ENCODE results near the gene SYTL5.

The SYTL5 gene

GRCh38 chrX:38018766-38019425 lies 12.5 kb downstream of the SYTL5 start:
- H3K9me3 ChIP-seq (ENCODE audit: insufficient read depth, low read length) = no peaks in the 10 kb centered on the region
- H3K4me1 ChIP-seq (ENCODE audit: insufficient read depth, insufficient read length) = no peaks in the 10 kb centered on the region
- H3K36me3 ChIP-seq (ENCODE audit: insufficient read depth, insufficient read length, low read length) = no peaks in the 10 kb centered on the region
- no peak for DNase-seq (ENCODE audit: low read depth, low spot score)
- H3K27me3 ChIP-seq (ENCODE audit: insufficient read depth, insufficient read length) = no peaks in the 10 kb centered on the region
- no peak overlapping the region for H3K4me3 ChIP-seq (ENCODE audit: insufficient read length, low read depth)
- no peak for TF ChIP-seq SUZ12 (IDR thresholded peaks at IDR 0.05; ENCODE audit: extremely low read depth, insufficient read depth, insufficient read length)
- TF ChIP-seq YY1 (IDR thresholded peaks at IDR 0.05; ENCODE audit: insufficient read depth, insufficient read length) = no peak
- TF ChIP-seq ZNF274 (IDR thresholded peaks at IDR 0.05; ENCODE audit: low read depth, low read length) = no peak
- H3K9ac ChIP-seq (ENCODE audit: insufficient read length, low read depth) = no peak overlapping the region

GRCh38 chrX:38028300-38028699 lies 21.9 kb downstream of the SYTL5 start:
- Histone ChIP-seq H3K9ac (ENCODE audit: insufficient read length, low read depth) (no peak overlapping the region), H3K4me1 (ENCODE audit: insufficient read depth, insufficient read length) (no peaks in the 10 kb centered on the region), H3K9me3 (ENCODE audit: insufficient read depth, low read length) (peaks cover 7% of the 10 kb centered on the region; the same call in 1 of the 2 replicates), H3K36me3 (ENCODE audit: insufficient read depth, insufficient read length, low read length) (no peaks in the 10 kb centered on the region), H3K27me3 (ENCODE audit: insufficient read depth, insufficient read length) (no peaks in the 10 kb centered on the region), H3K4me3 (ENCODE audit: insufficient read length, low read depth) (no peak overlapping the region)
- TF ChIP-seq SUZ12 (IDR thresholded peaks at IDR 0.05; ENCODE audit: extremely low read depth, insufficient read depth, insufficient read length) = no peak
- no peak for TF ChIP-seq ZNF274 (IDR thresholded peaks at IDR 0.05; ENCODE audit: low read depth, low read length)
- TF ChIP-seq YY1 (IDR thresholded peaks at IDR 0.05; ENCODE audit: insufficient read depth, insufficient read length) = no peak
- no peak for DNase-seq (ENCODE audit: low read depth, low spot score)

GRCh38 chrX:38036466-38036865 lies 30.1 kb downstream of the SYTL5 start:
- TF ChIP-seq ZNF274 (IDR thresholded peaks at IDR 0.05; ENCODE audit: low read depth, low read length) (no peak), YY1 (IDR thresholded peaks at IDR 0.05; ENCODE audit: insufficient read depth, insufficient read length) (no peak), SUZ12 (IDR thresholded peaks at IDR 0.05; ENCODE audit: extremely low read depth, insufficient read depth, insufficient read length) (no peak)
- no peak overlapping the region for H3K4me3 ChIP-seq (ENCODE audit: insufficient read length, low read depth)
- no peak overlapping the region for H3K9ac ChIP-seq (ENCODE audit: insufficient read length, low read depth)
- no peaks in the 10 kb centered on the region for H3K9me3 ChIP-seq (ENCODE audit: insufficient read depth, low read length)
- no peaks in the 10 kb centered on the region for H3K27me3 ChIP-seq (ENCODE audit: insufficient read depth, insufficient read length)
- no peak for DNase-seq (ENCODE audit: low read depth, low spot score)
- H3K36me3 ChIP-seq (ENCODE audit: insufficient read depth, insufficient read length, low read length) = no peaks in the 10 kb centered on the region
- no peaks in the 10 kb centered on the region for H3K4me1 ChIP-seq (ENCODE audit: insufficient read depth, insufficient read length)

GRCh38 chrX:38038501-38038900 lies 32.1 kb downstream of the SYTL5 start:
- H3K4me3 ChIP-seq (ENCODE audit: insufficient read length, low read depth) = no peak overlapping the region
- H3K36me3 ChIP-seq (ENCODE audit: insufficient read depth, insufficient read length, low read length) = no peaks in the 10 kb centered on the region
- H3K9ac ChIP-seq (ENCODE audit: insufficient read length, low read depth) = no peak overlapping the region
- H3K27me3 ChIP-seq (ENCODE audit: insufficient read depth, insufficient read length) = no peaks in the 10 kb centered on the region
- DNase-seq (ENCODE audit: low read depth, low spot score) = no peak
- no peaks in the 10 kb centered on the region for H3K9me3 ChIP-seq (ENCODE audit: insufficient read depth, low read length)
- H3K4me1 ChIP-seq (ENCODE audit: insufficient read depth, insufficient read length) = no peaks in the 10 kb centered on the region
- TF ChIP-seq ZNF274 (IDR thresholded peaks at IDR 0.05; ENCODE audit: low read depth, low read length) (no peak), SUZ12 (IDR thresholded peaks at IDR 0.05; ENCODE audit: extremely low read depth, insufficient read depth, insufficient read length) (no peak), YY1 (IDR thresholded peaks at IDR 0.05; ENCODE audit: insufficient read depth, insufficient read length) (no peak)

- no peak for DNase-seq (ENCODE audit: low read depth, low spot score)
- TF ChIP-seq YY1 (IDR thresholded peaks at IDR 0.05; ENCODE audit: insufficient read depth, insufficient read length) (no peak), ZNF274 (IDR thresholded peaks at IDR 0.05; ENCODE audit: low read depth, low read length) (no peak), SUZ12 (IDR thresholded peaks at IDR 0.05; ENCODE audit: extremely low read depth, insufficient read depth, insufficient read length) (no peak)
- H3K4me1 ChIP-seq (ENCODE audit: insufficient read depth, insufficient read length) = no peaks in the 10 kb centered on the region
Observed at GRCh38 chrX:38041237-38041636, 34.9 kb downstream of the SYTL5 start.

GRCh38 chrX:38044701-38045100 lies 38.3 kb downstream of the SYTL5 start:
- H3K4me1 ChIP-seq (ENCODE audit: insufficient read depth, insufficient read length) = no peaks in the 10 kb centered on the region
- TF ChIP-seq SUZ12 (IDR thresholded peaks at IDR 0.05; ENCODE audit: extremely low read depth, insufficient read depth, insufficient read length) (no peak), YY1 (IDR thresholded peaks at IDR 0.05; ENCODE audit: insufficient read depth, insufficient read length) (no peak), ZNF274 (IDR thresholded peaks at IDR 0.05; ENCODE audit: low read depth, low read length) (no peak)
- H3K4me3 ChIP-seq (ENCODE audit: insufficient read length, low read depth) = no peak overlapping the region
- no peaks in the 10 kb centered on the region; the same call in 1 of the 2 replicates for H3K9me3 ChIP-seq (ENCODE audit: insufficient read depth, low read length)
- H3K9ac ChIP-seq (ENCODE audit: insufficient read length, low read depth) = no peak overlapping the region
- H3K27me3 ChIP-seq (ENCODE audit: insufficient read depth, insufficient read length) = no peaks in the 10 kb centered on the region
- H3K36me3 ChIP-seq (ENCODE audit: insufficient read depth, insufficient read length, low read length) = no peaks in the 10 kb centered on the region
- DNase-seq (ENCODE audit: low read depth, low spot score) = no peak

More at GRCh38 chrX:38041237-38041636, 34.9 kb downstream of the SYTL5 start:
- H3K4me3 ChIP-seq (ENCODE audit: insufficient read length, low read depth) = no peak overlapping the region
- H3K36me3 ChIP-seq (ENCODE audit: insufficient read depth, insufficient read length, low read length) = no peaks in the 10 kb centered on the region
- no peaks in the 10 kb centered on the region for H3K27me3 ChIP-seq (ENCODE audit: insufficient read depth, insufficient read length)
- H3K9me3 ChIP-seq (ENCODE audit: insufficient read depth, low read length) = no peaks in the 10 kb centered on the region
- no peak overlapping the region for H3K9ac ChIP-seq (ENCODE audit: insufficient read length, low read depth)

GRCh38 chrX:38045538-38046096 lies 39.3 kb downstream of the SYTL5 start:
- no peaks in the 10 kb centered on the region for H3K4me1 ChIP-seq (ENCODE audit: insufficient read depth, insufficient read length)
- DNase-seq (ENCODE audit: low read depth, low spot score) = no peak
- TF ChIP-seq ZNF274 (IDR thresholded peaks at IDR 0.05; ENCODE audit: low read depth, low read length) = no peak
- no peak for TF ChIP-seq YY1 (IDR thresholded peaks at IDR 0.05; ENCODE audit: insufficient read depth, insufficient read length)
- TF ChIP-seq SUZ12 (IDR thresholded peaks at IDR 0.05; ENCODE audit: extremely low read depth, insufficient read depth, insufficient read length) = no peak

More at GRCh38 chrX:38045538-38046096, 39.3 kb downstream of the SYTL5 start:
- no peaks in the 10 kb centered on the region for H3K27me3 ChIP-seq (ENCODE audit: insufficient read depth, insufficient read length)
- H3K9me3 ChIP-seq (ENCODE audit: insufficient read depth, low read length) = no peaks in the 10 kb centered on the region; the same call in 1 of the 2 replicates
- no peak overlapping the region for H3K4me3 ChIP-seq (ENCODE audit: insufficient read length, low read depth)
- no peak overlapping the region for H3K9ac ChIP-seq (ENCODE audit: insufficient read length, low read depth)
- no peaks in the 10 kb centered on the region for H3K36me3 ChIP-seq (ENCODE audit: insufficient read depth, insufficient read length, low read length)
